H9 (cell line): Measurements from ENCODE around the gene SEPTIN5. TPM values are rescaled to one million over a fixed set of nuclear protein-coding genes. Genes with fewer than 3 reads are reported as not detected.

ENCODE experiments used
- DNase-seq: peaks from one replicate; pipeline ENCODE4 v3.0.0-alpha.2; 2017
- H2AFZ ChIP-seq: one replicate; pipeline ENCODE4 v1.6.1; 2013; ENCODE audit warnings: mild to moderate bottlenecking, low read length, control low read depth, moderate library complexity
- H2AK5ac ChIP-seq: 2 replicates; pipeline ENCODE4 v1.6.1; 2013; ENCODE audit warnings: low read length, control low read depth, mixed read lengths; ENCODE audit not compliant: insufficient read length
- H2BK120ac ChIP-seq: one replicate; pipeline ENCODE4 v1.6.1; 2013; ENCODE audit warnings: low read depth, mild to moderate bottlenecking, low read length, control low read depth, inconsistent platforms; ENCODE audit not compliant: poor library complexity, severe bottlenecking
- H2BK12ac ChIP-seq: 2 replicates; pipeline ENCODE4 v1.6.1; 2013; ENCODE audit warnings: low read length, control low read depth, mixed read lengths, low read depth; ENCODE audit not compliant: insufficient read length
- H2BK15ac ChIP-seq: 2 replicates; pipeline ENCODE4 v1.6.1; 2013; ENCODE audit warnings: low read depth, low read length, control low read depth
- H2BK20ac ChIP-seq: one replicate; pipeline ENCODE4 v1.6.1; 2013; ENCODE audit warnings: low read depth, mild to moderate bottlenecking, low read length, control low read depth, inconsistent platforms; ENCODE audit not compliant: poor library complexity, severe bottlenecking
- H2BK5ac ChIP-seq: 2 replicates; pipeline ENCODE4 v1.6.1; 2013; ENCODE audit warnings: low read length, control low read depth, mixed read lengths; ENCODE audit not compliant: insufficient read length
- H3K14ac ChIP-seq: 2 replicates; pipeline ENCODE4 v1.6.1; 2013; ENCODE audit warnings: low read length, control low read depth; ENCODE audit not compliant: insufficient read depth
- H3K18ac ChIP-seq: 2 replicates; pipeline ENCODE4 v1.6.1; 2013; ENCODE audit warnings: low read depth, mild to moderate bottlenecking, mixed read lengths, low read length, control low read depth; ENCODE audit not compliant: insufficient read length
- H3K23ac ChIP-seq: 2 replicates; pipeline ENCODE4 v1.6.1; 2013; ENCODE audit warnings: low read length, control low read depth, mixed read lengths, low read depth; ENCODE audit not compliant: insufficient read length
- H3K23me2 ChIP-seq: 2 replicates; pipeline ENCODE4 v1.6.1; 2013; ENCODE audit warnings: low read depth, mild to moderate bottlenecking, mixed read lengths, low read length, control low read depth; ENCODE audit not compliant: insufficient read length, poor library complexity, severe bottlenecking
- H3K27ac ChIP-seq: 2 replicates; pipeline ENCODE4 v1.5.1; 2013; ENCODE audit warnings: low read length, control low read depth, mixed read lengths, low read depth; ENCODE audit not compliant: insufficient read length
- H3K27me3 ChIP-seq: 2 replicates; pipeline ENCODE4 v1.6.1; 2013; ENCODE audit warnings: low read length, control low read depth, inconsistent platforms; ENCODE audit not compliant: insufficient read depth
- H3K4ac ChIP-seq: 2 replicates; pipeline ENCODE4 v1.6.1; 2013; ENCODE audit warnings: low read depth, mild to moderate bottlenecking, control low read depth, inconsistent platforms, low read length, moderate library complexity
- H3K4me1 ChIP-seq: 2 replicates; pipeline ENCODE4 v1.6.1; 2013; ENCODE audit warnings: low read length, control low read depth, inconsistent platforms; ENCODE audit not compliant: insufficient read depth
- H3K4me2 ChIP-seq: 2 replicates; pipeline ENCODE4 v1.6.1; 2013; ENCODE audit warnings: low read length, control low read depth, mixed read lengths; ENCODE audit not compliant: insufficient read length, insufficient read depth
- H3K56ac ChIP-seq: 2 replicates; pipeline ENCODE4 v1.6.1; 2013; ENCODE audit warnings: low read depth, mild to moderate bottlenecking, mixed read lengths, low read length, control low read depth; ENCODE audit not compliant: insufficient read length
- H3K79me1 ChIP-seq: 2 replicates; pipeline ENCODE4 v1.6.1; 2013; ENCODE audit warnings: low read depth, mild to moderate bottlenecking, moderate library complexity, low read length, control low read depth, inconsistent platforms; ENCODE audit not compliant: insufficient read depth, poor library complexity, severe bottlenecking
- H3K79me2 ChIP-seq: 2 replicates; pipeline ENCODE4 v1.6.1; 2013; ENCODE audit warnings: low read length, control low read depth, inconsistent platforms; ENCODE audit not compliant: insufficient read depth
- H3K9ac ChIP-seq: 2 replicates; pipeline ENCODE4 v1.6.1; 2013; ENCODE audit warnings: low read length, control low read depth, mixed read lengths; ENCODE audit not compliant: insufficient read length; ENCODE audit errors: extremely low read depth
- H3K9me3 ChIP-seq: one replicate; pipeline ENCODE4 v1.6.1; 2013; ENCODE audit warnings: low read depth, low read length, inconsistent platforms; ENCODE audit not compliant: control insufficient read depth
- H3T11ph ChIP-seq: one replicate; pipeline ENCODE4 v1.6.1; 2013; ENCODE audit warnings: mild to moderate bottlenecking, low read length, control low read depth, inconsistent platforms
- H4K20me1 ChIP-seq: one replicate; pipeline ENCODE4 v1.6.1; 2013; ENCODE audit not compliant: control insufficient read depth, insufficient read length, insufficient read depth
- H4K5ac ChIP-seq: 2 replicates; pipeline ENCODE4 v1.6.1; 2013; ENCODE audit warnings: low read depth, mild to moderate bottlenecking, mixed read lengths, low read length, control low read depth; ENCODE audit not compliant: insufficient read length
- H4K8ac ChIP-seq: replicated peaks from 2 replicates; pipeline ENCODE4 v1.6.1; 2013; ENCODE audit warnings: low read length, control low read depth, mixed read lengths, low read depth; ENCODE audit not compliant: insufficient read length
- H4K91ac ChIP-seq: 2 replicates; pipeline ENCODE4 v1.6.1; 2013; ENCODE audit warnings: low read depth, mild to moderate bottlenecking, moderate library complexity, mixed read lengths, low read length, control low read depth; ENCODE audit not compliant: insufficient read length
- H3K27ac Mint-ChIP-seq, 3 experiments: 2 replicates in 2 of 3; 3 replicates in 1 of 3; pipeline ENCODE4 v1.8.0; 2020 to 2021; ENCODE audit warnings: mixed read lengths in 3 of 3, mild to moderate bottlenecking in 1 of 3, moderate library complexity in 1 of 3
- H3K27me3 Mint-ChIP-seq: 2 replicates; pipeline ENCODE4 v1.8.0; 2021; ENCODE audit warnings: low read depth, mild to moderate bottlenecking, moderate library complexity, mixed read lengths
- H3K36me3 Mint-ChIP-seq, 3 experiments: 2 replicates in 2 of 3; 3 replicates in 1 of 3; pipeline ENCODE4 v1.8.0; 2020 to 2021; ENCODE audit warnings: low read depth in 3 of 3, mixed read lengths in 3 of 3; ENCODE audit not compliant: insufficient read depth in 1 of 3
- H3K4me1 Mint-ChIP-seq, 2 experiments: 2 replicates each; pipeline ENCODE4 v1.8.0; 2020; ENCODE audit warnings: mixed read lengths in 2 of 2
- H3K4me3 Mint-ChIP-seq, 2 experiments: 2 replicates in 1 of 2; 3 replicates in 1 of 2; pipeline ENCODE4 v1.8.0; 2020 to 2021; ENCODE audit warnings: mild to moderate bottlenecking in 2 of 2, mixed read lengths in 2 of 2, moderate library complexity in 1 of 2
- H3K9me3 Mint-ChIP-seq, 2 experiments: 2 replicates in 1 of 2; 3 replicates in 1 of 2; pipeline ENCODE4 v1.8.0; 2020; ENCODE audit warnings: mild to moderate bottlenecking in 2 of 2, mixed read lengths in 2 of 2, moderate library complexity in 1 of 2
- WGBS: extraction: QIAGEN DNeasy Blood & Tissue Kit; methylation state at CpG from one replicate; pipeline ENCODE4 v1.1.7; 2013; ENCODE audit warnings: missing lambda C conversion rate, low lambda C conversion rate, mixed read lengths; ENCODE audit not compliant: insufficient read length; ENCODE audit errors: extremely low coverage; 5-methylcytosine and 5-hydroxymethylcytosine counted together
- total RNA-seq: library from RNA; stranded (reverse); gene quantifications from 2 replicates; pipeline ENCODE4 v1.2.1, GENCODE V29; 2021
- TF ChIP-seq, protein P1 (sequence below): fragments of 200-600 bp; sonication (generic); conservative IDR thresholded peaks from 3 replicates; pipeline ENCODE4 v1.8.0; 2021; ENCODE audit warnings: antibody characterized with exemption, mild to moderate bottlenecking

SEPTIN5 gene
- total RNA-seq, 1 experiment from 2014 or later = 17.8 TPM

DNA sequence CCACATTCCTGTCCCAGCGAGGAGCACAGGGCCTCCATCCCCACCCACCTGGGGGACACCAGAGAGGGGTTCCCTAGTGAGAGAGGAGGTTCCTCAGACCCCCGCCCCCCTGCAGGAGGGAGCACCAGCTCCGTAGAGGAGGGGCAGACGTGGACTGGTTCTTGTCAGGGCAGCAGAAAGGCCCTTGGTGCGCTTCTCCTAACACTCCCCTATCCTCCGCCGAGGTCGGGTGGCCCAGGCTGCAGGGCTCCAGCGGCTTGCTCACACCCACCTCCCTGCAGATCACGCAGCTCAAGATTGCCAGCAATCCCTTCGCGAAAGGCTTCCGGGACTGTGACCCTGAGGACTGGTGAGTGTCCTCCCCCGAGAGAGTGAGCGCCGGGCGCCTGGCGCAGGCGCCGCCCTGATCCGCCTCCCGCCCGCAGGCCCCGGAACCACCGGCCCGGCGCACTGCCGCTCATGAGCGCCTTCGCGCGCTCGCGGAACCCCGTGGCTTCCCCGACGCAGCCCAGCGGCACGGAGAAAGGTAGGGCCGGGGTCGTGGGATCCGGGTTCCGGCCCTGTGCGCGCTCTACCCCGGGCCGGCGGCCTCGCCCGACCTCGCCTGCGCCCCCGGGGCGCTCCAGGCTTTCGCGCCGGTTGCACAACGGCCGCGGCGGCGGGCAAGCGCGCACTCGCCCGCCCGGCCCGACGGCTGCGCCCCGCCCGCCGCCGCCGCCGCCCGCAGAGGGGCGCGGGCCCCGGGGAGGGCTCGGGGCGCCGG is 51.4 kb downstream of the SEPTIN5 start:
- H3K9ac ChIP-seq = no peak overlapping the region
- peaks cover 89% of the 10 kb centered on the region for H3K27me3 Mint-ChIP-seq

More for the DNA sequence above, 51.4 kb downstream of the SEPTIN5 start:
- H3K27ac Mint-ChIP-seq = no peak overlapping the region
- Histone ChIP-seq H3K79me1 (no peaks in the 10 kb centered on the region), H3K56ac (no peak overlapping the region), H2BK12ac (no peak overlapping the region), H4K8ac (no peak overlapping the region), H4K91ac (no peak overlapping the region), H3K4me1 (peaks cover 4% of the 10 kb centered on the region; the same call in 1 of the 2 replicates), H2BK15ac (no peak overlapping the region; the same call in 1 of the 2 replicates), H3K14ac (no peak overlapping the region), H3K27me3 (peaks cover 72% of the 10 kb centered on the region), H3K4me2 (peak overlapping the region; percentile 15), H3K4ac (no peak overlapping the region), H2BK20ac (no peak overlapping the region), H3K23me2 (peaks cover 4% of the 10 kb centered on the region), H2AFZ (no peak overlapping the region), H2AK5ac (no peak overlapping the region), H3K27ac (no peak overlapping the region), H3K79me2 (no peaks in the 10 kb centered on the region), H4K5ac (no peak overlapping the region), H2BK120ac (no peak overlapping the region), H3K18ac (no peak overlapping the region), H3K9me3 (no peaks in the 10 kb centered on the region), H3T11ph (no peak overlapping the region), H3K23ac (no peak overlapping the region), H4K20me1 (peaks cover 3% of the 10 kb centered on the region), H2BK5ac (no peak overlapping the region)
- TF ChIP-seq, protein P1, sequence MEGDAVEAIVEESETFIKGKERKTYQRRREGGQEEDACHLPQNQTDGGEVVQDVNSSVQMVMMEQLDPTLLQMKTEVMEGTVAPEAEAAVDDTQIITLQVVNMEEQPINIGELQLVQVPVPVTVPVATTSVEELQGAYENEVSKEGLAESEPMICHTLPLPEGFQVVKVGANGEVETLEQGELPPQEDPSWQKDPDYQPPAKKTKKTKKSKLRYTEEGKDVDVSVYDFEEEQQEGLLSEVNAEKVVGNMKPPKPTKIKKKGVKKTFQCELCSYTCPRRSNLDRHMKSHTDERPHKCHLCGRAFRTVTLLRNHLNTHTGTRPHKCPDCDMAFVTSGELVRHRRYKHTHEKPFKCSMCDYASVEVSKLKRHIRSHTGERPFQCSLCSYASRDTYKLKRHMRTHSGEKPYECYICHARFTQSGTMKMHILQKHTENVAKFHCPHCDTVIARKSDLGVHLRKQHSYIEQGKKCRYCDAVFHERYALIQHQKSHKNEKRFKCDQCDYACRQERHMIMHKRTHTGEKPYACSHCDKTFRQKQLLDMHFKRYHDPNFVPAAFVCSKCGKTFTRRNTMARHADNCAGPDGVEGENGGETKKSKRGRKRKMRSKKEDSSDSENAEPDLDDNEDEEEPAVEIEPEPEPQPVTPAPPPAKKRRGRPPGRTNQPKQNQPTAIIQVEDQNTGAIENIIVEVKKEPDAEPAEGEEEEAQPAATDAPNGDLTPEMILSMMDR = no peak
- H3K9me3 Mint-ChIP-seq = peaks cover 2 to 3% of the 10 kb centered on the region in 2 experiments; a peak in 1 of 5 replicates
- peaks cover 0 to 3% (median 0%) of the 10 kb centered on the region in 3 experiments; a peak in 2 of 7 replicates for H3K36me3 Mint-ChIP-seq
- peak; percentile 69 for DNase-seq
- peaks cover 6 to 41% of the 10 kb centered on the region in 2 experiments for H3K4me1 Mint-ChIP-seq
- peak overlapping the region; percentile 46 to 80 for H3K4me3 Mint-ChIP-seq
- WGBS = no CpG with 5 or more reads among the region's 83 CpGs
